K562 (cell line): ENCODE measurements around the gene DNAJB14. TPM values are rescaled to one million over a fixed set of nuclear protein-coding genes. Genes with fewer than 3 reads are reported as not detected.

Experiments
- ATAC-seq: fragments of 200-7000 bp; cut with Tn5 transposase; 3 replicates; pipeline ENCODE4 v1.9.1; 2020; ENCODE audit warnings: moderate library complexity
- BruUV-seq: library from RNA; stranded (reverse); fragments of 400-500 nt; replicated peaks from 2 replicates; lab custom pipeline; 2021; lab: Mats Ljungman, UMichigan
- CTCF ChIA-PET: fragments of 300-600 bp; formaldehyde crosslinking; extraction: SDS; loops from one replicate; lab custom pipeline; 2021; ENCODE audit warnings: low intra/inter-chr PET ratio; lab: Yijun Ruan, JAX
- POLR2A ChIA-PET: fragments of 300-600, 350-650 bp; sonication (Branson Sonifier 250); formaldehyde crosslinking; extraction: SDS; loops from one replicate; lab custom pipeline; 2021; ENCODE audit warnings: antibody characterized with exemption, inconsistent platforms; lab: Yijun Ruan, JAX
- DNase-seq, 4 experiments: peaks; one replicate each; pipeline versions ENCODE4 v3.0.0 to v3.0.0-alpha.2; 2011 to 2018; ENCODE audit warnings: low spot score in 3 of 4, mixed read lengths in 3 of 4; ENCODE audit errors: extremely low read depth in 1 of 4
- FAIRE-seq: peaks from 2 replicates; lab custom pipeline; 2011; peaks lifted over from hg19 to GRCh38; lab: Jason Lieb, UNC
- H2AFZ ChIP-seq: 2 replicates; pipeline ENCODE4 v1.6.0; 2011; ENCODE audit warnings: low read depth, low read length, control low read depth, inconsistent platforms
- H3K27ac ChIP-seq: fragments of 200-600 bp; 3 replicates; pipeline ENCODE4 v1.8.0; 2011; ENCODE audit warnings: low read depth, mild to moderate bottlenecking, control low read depth, inconsistent platforms, low read length, moderate library complexity, mixed read lengths; ENCODE audit errors: extremely low read depth
- H3K27me3 ChIP-seq, 2 experiments: fragments of 300-600 bp in 1 of 2; 2 replicates in 1 of 2; 3 replicates in 1 of 2; pipeline versions ENCODE4 v1.6.0 to v1.8.0; 2011; ENCODE audit warnings: inconsistent platforms in 2 of 2, low read length in 2 of 2, mild to moderate bottlenecking in 1 of 2, mixed read lengths in 1 of 2, moderate library complexity in 1 of 2; ENCODE audit not compliant: control insufficient read depth in 2 of 2, insufficient read depth in 2 of 2
- H3K36me3 ChIP-seq: fragments of 300-600 bp; 3 replicates; pipeline ENCODE4 v1.8.0; 2011; ENCODE audit warnings: mild to moderate bottlenecking, low read length, inconsistent platforms; ENCODE audit not compliant: control insufficient read depth, insufficient read depth
- H3K4me1 ChIP-seq, 2 experiments: fragments of 200-600 bp in 1 of 2; replicated peaks in 1 of 2; 2 replicates in 1 of 2; 3 replicates in 1 of 2; pipeline versions ENCODE4 v1.5.1 to v1.8.0; 2011; ENCODE audit warnings: inconsistent platforms in 2 of 2, low read length in 2 of 2, mild to moderate bottlenecking in 1 of 2, mixed read lengths in 1 of 2, moderate library complexity in 1 of 2; ENCODE audit not compliant: control insufficient read depth in 2 of 2, insufficient read depth in 2 of 2
- H3K4me2 ChIP-seq: 2 replicates; pipeline ENCODE4 v1.6.1; 2011; ENCODE audit warnings: low read length, control low read depth, inconsistent platforms, mixed read lengths; ENCODE audit not compliant: insufficient read depth
- H3K4me3 ChIP-seq: fragments of 200-600 bp; sonication (generic), shearing (Covaris generic); 2 replicates; pipeline ENCODE4 v1.5.1; 2016; ENCODE audit warnings: control low read depth, inconsistent platforms
- H3K79me2 ChIP-seq: fragments of 200-600 bp; 3 replicates; pipeline ENCODE4 v1.8.0; 2011; ENCODE audit warnings: low read length, inconsistent platforms; ENCODE audit not compliant: control insufficient read depth, insufficient read depth
- H3K9ac ChIP-seq, 2 experiments: 2 replicates each; pipeline versions ENCODE4 v1.6.0 to v1.6.1; 2011; ENCODE audit warnings: low read depth in 2 of 2, low read length in 2 of 2, control low read depth in 1 of 2, inconsistent platforms in 1 of 2, mild to moderate bottlenecking in 1 of 2, mixed read lengths in 1 of 2; ENCODE audit not compliant: insufficient read depth in 1 of 2
- H3K9me1 ChIP-seq: one replicate; pipeline ENCODE4 v1.6.0; 2011; ENCODE audit warnings: inconsistent platforms, mild to moderate bottlenecking, low read length, moderate library complexity; ENCODE audit not compliant: control insufficient read depth, insufficient read depth
- H3K9me3 ChIP-seq: replicated peaks from 2 replicates; pipeline ENCODE4 v1.5.1; 2011; ENCODE audit warnings: low read depth, low read length, inconsistent platforms; ENCODE audit not compliant: control insufficient read depth, insufficient read depth
- H4K20me1 ChIP-seq: replicated peaks from 2 replicates; pipeline ENCODE4 v1.6.1; 2011; ENCODE audit warnings: low read length, inconsistent platforms, mixed read lengths; ENCODE audit not compliant: control insufficient read depth, insufficient read depth
- CEBPG ChIP-seq, 3 experiments: fragments of 200-800 bp in 1 of 3; sonication (Bioruptor generic) in 1 of 3; sonication (generic) in 1 of 3; formaldehyde crosslinking in 1 of 3; IDR thresholded peaks in 2 of 3; conservative IDR thresholded peaks in 1 of 3; 2 replicates each; pipeline versions ENCODE4 v1.6.1 to v1.8.0; 2016 to 2022; ENCODE audit warnings: missing compliant biosample characterization in 2 of 3, missing genetic modification characterization in 2 of 3, mild to moderate bottlenecking in 1 of 3, missing genetic modification reagents in 1 of 3
- DPF2 ChIP-seq: fragments of 450-650 bp; IDR thresholded peaks from 2 replicates; pipeline ENCODE4 v1.6.1; 2016
- HDAC2 ChIP-seq: fragments of 450-650 bp; IDR thresholded peaks from 2 replicates; pipeline ENCODE4 v1.6.1; 2016; ENCODE audit warnings: mild to moderate bottlenecking
- JUNB ChIP-seq: fragments of 450-650 bp; formaldehyde crosslinking; conservative IDR thresholded peaks from 2 replicates; pipeline ENCODE4 v1.4.0; 2020; ENCODE audit warnings: mild to moderate bottlenecking
- JUND ChIP-seq, 2 experiments: IDR thresholded peaks; 2 replicates in 1 of 2; 3 replicates in 1 of 2; pipeline ENCODE4 v1.6.1; 2011; ENCODE audit warnings: borderline replicate concordance in 2 of 2, low read depth in 2 of 2, low read length in 2 of 2, improper control_type of control experiment in 1 of 2, missing biosample characterization in 1 of 2, missing genetic modification characterization in 1 of 2, missing genetic modification reagents in 1 of 2
- MCM3 ChIP-seq: fragments of 450-650 bp; IDR thresholded peaks from 2 replicates; pipeline ENCODE4 v1.6.1; 2016
- NCOA6 ChIP-seq: fragments of 450-650 bp; IDR thresholded peaks from 2 replicates; pipeline ENCODE4 v1.6.1; 2017; ENCODE audit warnings: mild to moderate bottlenecking
- PHTF2 ChIP-seq: fragments of 250-450 bp; sonication (Bioruptor Pico); IDR thresholded peaks from 2 replicates; pipeline ENCODE4 v1.5.0; 2021; ENCODE audit warnings: mild to moderate bottlenecking
- POLR3A ChIP-seq: IDR thresholded peaks from 2 replicates; pipeline ENCODE4 v1.6.1; 2011; ENCODE audit warnings: borderline replicate concordance, mild to moderate bottlenecking, moderate library complexity; ENCODE audit not compliant: insufficient read length, insufficient read depth; ENCODE audit errors: extremely low read depth
- PTTG1 ChIP-seq: fragments of 450-650 bp; IDR thresholded peaks from 2 replicates; pipeline ENCODE4 v1.6.1; 2016; ENCODE audit warnings: low read depth, mild to moderate bottlenecking, missing genetic modification characterization, missing compliant biosample characterization
- RFX5 ChIP-seq: IDR thresholded peaks from 2 replicates; pipeline ENCODE4 v1.6.1; 2011; ENCODE audit warnings: low read depth, mild to moderate bottlenecking, improper control_type of control experiment, low read length
- SP2 ChIP-seq: IDR thresholded peaks from 2 replicates; pipeline ENCODE4 v1.6.1; 2011; ENCODE audit warnings: mild to moderate bottlenecking, low read depth, low read length, moderate library complexity; ENCODE audit not compliant: poor library complexity, severe bottlenecking; ENCODE audit errors: extremely low read depth
- TAF7 ChIP-seq: fragments of 450-650 bp; IDR thresholded peaks from 2 replicates; pipeline ENCODE4 v1.6.1; 2016; ENCODE audit warnings: missing genetic modification characterization, missing compliant biosample characterization
- ZC3H8 ChIP-seq: fragments of 450-650 bp; IDR thresholded peaks from 2 replicates; pipeline ENCODE4 v1.6.1; 2017
- ZNF217 ChIP-seq: sonication (generic); formaldehyde crosslinking; IDR thresholded peaks from 2 replicates; pipeline ENCODE4 v1.8.0; 2022; ENCODE audit warnings: mild to moderate bottlenecking, missing genetic modification reagents
- ZNF24 ChIP-seq: fragments of 450-650 bp; IDR thresholded peaks from 2 replicates; pipeline ENCODE4 v1.6.1; 2016
- ZNF586 ChIP-seq: fragments of 450-650 bp; formaldehyde crosslinking; conservative IDR thresholded peaks from 2 replicates; pipeline ENCODE4 v1.4.0; 2020; ENCODE audit warnings: mild to moderate bottlenecking, moderate library complexity
- WGBS: fragments of 100-300 bp; shearing (Covaris generic); methylation state at CpG from one replicate; pipeline ENCODE4 v1.1.6; 2016; ENCODE audit warnings: low coverage, mixed read lengths; ENCODE audit not compliant: insufficient coverage; ENCODE audit errors: missing lambda C conversion rate; 5-methylcytosine and 5-hydroxymethylcytosine counted together
- in situ Hi-C: fragments of 300-500 bp; cut with MboI; formaldehyde crosslinking; loops from 4 replicates; pipeline ENCODE4 v1.15.0; 2018; ENCODE audit warnings: inconsistent platforms, mixed read lengths
- intact Hi-C: fragments of 100-400 bp; cut with micrococcal nuclease; formaldehyde crosslinking; loops from 2 replicates; pipeline ENCODE4 v1.14.2; 2022
- polyA plus RNA-seq, 8 experiments: library from polyadenylated mRNA; depleted of rRNA in 4 of 8; stranded (reverse) in 5 of 8; unstranded in 3 of 8; fragments of >200 nt; fragmentation: Nextera tagmentation in 2 of 8; fragmentation: Illumina TruSeq in 1 of 8; extraction: Ambion mirVana in 2 of 8; extraction: Trizol in 1 of 8; gene quantifications; 2 replicates each; pipeline versions ENCODE4 v1.2.1 to v1.2.3, GENCODE V29; 2011 to 2014; ENCODE audit warnings: inconsistent platforms in 1 of 8, missing spikeins in 1 of 8
- total RNA-seq, 7 experiments: library from RNA; depleted of rRNA in 6 of 7; stranded (reverse); fragments of >200 nt in 6 of 7; fragmentation: Illumina TruSeq in 2 of 7; extraction: Trizol in 2 of 7; gene quantifications; 2 replicates each; pipeline versions ENCODE4 v1.2.1 to v1.2.3, GENCODE V29; 2011 to 2021; ENCODE audit warnings: low replicate concordance in 1 of 7
- TF ChIP-seq, protein P1 (sequence below): fragments of 250-450 bp; sonication (Bioruptor Pico); IDR thresholded peaks from 2 replicates; pipeline ENCODE4 v1.8.0; 2022; ENCODE audit warnings: moderate library complexity, mild to moderate bottlenecking, inconsistent platforms
- TF ChIP-seq, protein P2 (sequence below): sonication (generic); formaldehyde crosslinking; IDR thresholded peaks from 2 replicates; pipeline ENCODE4 v1.8.0; 2022; ENCODE audit warnings: missing genetic modification reagents, mild to moderate bottlenecking, borderline replicate concordance
- TF ChIP-seq, protein P3 (sequence below): IDR thresholded peaks from 2 replicates; pipeline ENCODE4 v1.6.1; 2016; ENCODE audit warnings: missing genetic modification characterization, missing compliant biosample characterization

Gene DNAJB14
- total and polyA plus RNA-seq, 9 of the 15 experiments (the other 6 are each of a cell fraction or from before 2014, with no cell fraction given) = 5.5 to 28.0 (median 12.7) TPM

DNA sequence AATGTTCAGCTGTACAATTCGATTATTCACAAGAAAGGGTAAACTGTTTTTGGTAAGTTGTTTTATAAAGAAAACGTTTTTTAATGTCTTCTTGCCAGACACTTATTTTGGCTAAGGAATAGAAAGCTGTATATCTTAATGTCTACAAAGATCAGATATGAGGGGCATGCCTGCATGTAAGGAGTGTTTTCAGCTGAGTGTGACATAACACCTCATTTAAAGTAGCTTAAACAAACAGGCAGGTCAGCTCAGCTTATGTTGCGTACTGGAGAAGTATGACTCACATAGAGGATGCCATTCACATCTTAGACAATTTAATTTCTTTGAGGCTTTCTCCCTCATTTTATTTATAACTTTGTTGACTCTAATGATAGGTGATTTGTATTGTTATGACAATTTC lies 82.6 kb downstream of the DNAJB14 start:
- H3K4me3 ChIP-seq = no peak overlapping the region
- POLR2A ChIA-PET = interaction anchor here (0.8 kb wide), 1 partner anchor 21 kb away, joined by 3 read pairs; no protein-coding TSS in a partner anchor
- no peak overlapping the region for H3K4me2 ChIP-seq
- H3K27me3 ChIP-seq = no peaks in the 10 kb centered on the region
- peak; percentile 60 for FAIRE-seq
- H4K20me1 ChIP-seq = no peaks in the 10 kb centered on the region
- H3K27ac ChIP-seq = no peak overlapping the region
- no peaks in the 10 kb centered on the region for H3K4me1 ChIP-seq
- 12% methylated on average over 3 of the region's 3 CpGs for WGBS
- in situ Hi-C loops = no loop called here
- intact Hi-C loops = no loop called here
- ATAC-seq = peak; percentile 83
- DNase-seq = peak in 2 of 4 experiments; percentile 15 to 33
- H3K9me1 ChIP-seq = no peaks in the 10 kb centered on the region
- H3K79me2 ChIP-seq = no peaks in the 10 kb centered on the region
- no peak overlapping the region for H2AFZ ChIP-seq
- H3K36me3 ChIP-seq = no peaks in the 10 kb centered on the region
- no peaks in the 10 kb centered on the region for H3K9me3 ChIP-seq
- no TSS peak for BruUV-seq
- CTCF ChIA-PET = no interaction called here
- H3K9ac ChIP-seq = no peak overlapping the region
- TF ChIP-seq NCOA6 (no peak), JUNB (CRISPR knock-in tag) (no peak), TAF7 (no peak), PHTF2 (no peak), POLR3A (no peak), HDAC2 (no peak), ZNF586 (CRISPR knock-in tag) (no peak), DPF2 (peak; percentile 43; the same call in 1 of the 2 replicates), MCM3 (no peak), RFX5 (no peak), ZNF217 (CRISPR knock-in tag) (no peak), JUND (IDR thresholded peaks at IDR 0.05; ENCODE audit: borderline replicate concordance, low read depth, low read length) (peak; percentile 65; the same call in 1 of the 2 replicates), JUND (tag; IDR thresholded peaks at IDR 0.05; ENCODE audit: borderline replicate concordance, low read depth, low read length) (peak; percentile 77; the same call in 1 of the 3 replicates), CEBPG (CRISPR knock-in tag; IDR thresholded peaks at IDR 0.05) (no peak), CEBPG (tag; conservative IDR thresholded peaks at IDR 0.05 in 1 of 2, IDR thresholded peaks at IDR 0.05 in 1 of 2) (0 out of 4 replicates have a peak, but pooled peaks of 1 of the 2 experiments have one; percentile 15), PTTG1 (no peak), ZC3H8 (no peak), SP2 (no peak), ZNF24 (no peak)
- TF ChIP-seq, protein P1, sequence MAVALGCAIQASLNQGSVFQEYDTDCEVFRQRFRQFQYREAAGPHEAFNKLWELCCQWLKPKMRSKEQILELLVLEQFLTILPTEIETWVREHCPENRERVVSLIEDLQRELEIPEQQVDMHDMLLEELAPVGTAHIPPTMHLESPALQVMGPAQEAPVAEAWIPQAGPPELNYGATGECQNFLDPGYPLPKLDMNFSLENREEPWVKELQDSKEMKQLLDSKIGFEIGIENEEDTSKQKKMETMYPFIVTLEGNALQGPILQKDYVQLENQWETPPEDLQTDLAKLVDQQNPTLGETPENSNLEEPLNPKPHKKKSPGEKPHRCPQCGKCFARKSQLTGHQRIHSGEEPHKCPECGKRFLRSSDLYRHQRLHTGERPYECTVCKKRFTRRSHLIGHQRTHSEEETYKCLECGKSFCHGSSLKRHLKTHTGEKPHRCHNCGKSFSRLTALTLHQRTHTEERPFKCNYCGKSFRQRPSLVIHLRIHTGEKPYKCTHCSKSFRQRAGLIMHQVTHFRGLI (CRISPR knock-in tag) = no peak
- TF ChIP-seq, protein P2, sequence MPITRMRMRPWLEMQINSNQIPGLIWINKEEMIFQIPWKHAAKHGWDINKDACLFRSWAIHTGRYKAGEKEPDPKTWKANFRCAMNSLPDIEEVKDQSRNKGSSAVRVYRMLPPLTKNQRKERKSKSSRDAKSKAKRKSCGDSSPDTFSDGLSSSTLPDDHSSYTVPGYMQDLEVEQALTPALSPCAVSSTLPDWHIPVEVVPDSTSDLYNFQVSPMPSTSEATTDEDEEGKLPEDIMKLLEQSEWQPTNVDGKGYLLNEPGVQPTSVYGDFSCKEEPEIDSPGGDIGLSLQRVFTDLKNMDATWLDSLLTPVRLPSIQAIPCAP = no peak
- TF ChIP-seq, protein P3, sequence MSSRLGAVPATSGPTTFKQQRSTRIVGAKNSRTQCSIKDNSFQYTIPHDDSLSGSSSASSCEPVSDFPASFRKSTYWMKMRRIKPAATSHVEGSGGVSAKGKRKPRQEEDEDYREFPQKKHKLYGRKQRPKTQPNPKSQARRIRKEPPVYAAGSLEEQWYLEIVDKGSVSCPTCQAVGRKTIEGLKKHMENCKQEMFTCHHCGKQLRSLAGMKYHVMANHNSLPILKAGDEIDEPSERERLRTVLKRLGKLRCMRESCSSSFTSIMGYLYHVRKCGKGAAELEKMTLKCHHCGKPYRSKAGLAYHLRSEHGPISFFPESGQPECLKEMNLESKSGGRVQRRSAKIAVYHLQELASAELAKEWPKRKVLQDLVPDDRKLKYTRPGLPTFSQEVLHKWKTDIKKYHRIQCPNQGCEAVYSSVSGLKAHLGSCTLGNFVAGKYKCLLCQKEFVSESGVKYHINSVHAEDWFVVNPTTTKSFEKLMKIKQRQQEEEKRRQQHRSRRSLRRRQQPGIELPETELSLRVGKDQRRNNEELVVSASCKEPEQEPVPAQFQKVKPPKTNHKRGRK = no peak
